NCI-H1694 treated with DMSO at 0.1 percent for 48 hours (cell line): ENCODE measurements around the gene RFNG.

Experiments
- DNase-seq: peaks from one replicate; lab custom pipeline; 2025; lab: John Stamatoyannopoulos, UW

RFNG gene

DNA sequence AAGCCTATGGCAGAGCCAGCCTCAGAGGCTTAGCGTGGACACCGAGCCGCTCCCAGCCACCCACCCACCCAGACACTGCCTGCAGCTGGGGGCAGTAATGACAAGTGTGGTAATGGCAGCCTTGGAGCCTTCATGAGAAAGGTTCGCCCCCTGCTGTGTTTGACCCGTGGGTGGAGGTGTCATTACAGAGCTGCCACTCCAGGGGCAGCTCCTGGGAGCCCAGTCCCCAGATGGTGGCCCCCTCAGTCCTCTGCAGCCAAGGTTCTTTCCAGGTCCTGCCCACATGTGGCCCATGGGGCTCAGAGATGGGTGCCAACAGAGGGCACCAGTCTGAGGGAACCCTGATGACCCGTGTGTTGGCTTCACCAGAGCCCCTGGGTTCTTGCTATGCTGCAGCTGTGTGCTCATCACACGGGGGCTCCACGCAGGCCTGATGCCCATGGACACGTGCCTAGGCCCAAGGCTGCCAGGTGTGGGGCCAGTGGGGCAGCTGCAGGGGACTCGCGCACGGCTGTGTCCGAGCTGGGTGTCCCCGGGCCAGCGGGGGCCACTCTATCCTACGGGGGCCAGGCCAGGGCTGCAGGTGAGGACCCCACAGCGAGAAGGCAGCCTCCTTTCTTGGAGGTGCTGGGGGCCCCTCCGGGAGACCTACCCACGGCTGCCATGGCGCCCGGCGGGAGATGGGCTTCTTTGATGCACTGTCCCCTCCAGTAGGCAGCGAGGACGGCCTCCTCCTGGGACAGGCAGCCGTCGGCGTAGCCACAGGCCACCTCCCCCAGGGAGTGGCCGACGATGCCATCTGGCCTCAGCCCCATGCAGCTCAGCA is 38.3 kb upstream of the RFNG start:
- no peak for DNase-seq

DNA sequence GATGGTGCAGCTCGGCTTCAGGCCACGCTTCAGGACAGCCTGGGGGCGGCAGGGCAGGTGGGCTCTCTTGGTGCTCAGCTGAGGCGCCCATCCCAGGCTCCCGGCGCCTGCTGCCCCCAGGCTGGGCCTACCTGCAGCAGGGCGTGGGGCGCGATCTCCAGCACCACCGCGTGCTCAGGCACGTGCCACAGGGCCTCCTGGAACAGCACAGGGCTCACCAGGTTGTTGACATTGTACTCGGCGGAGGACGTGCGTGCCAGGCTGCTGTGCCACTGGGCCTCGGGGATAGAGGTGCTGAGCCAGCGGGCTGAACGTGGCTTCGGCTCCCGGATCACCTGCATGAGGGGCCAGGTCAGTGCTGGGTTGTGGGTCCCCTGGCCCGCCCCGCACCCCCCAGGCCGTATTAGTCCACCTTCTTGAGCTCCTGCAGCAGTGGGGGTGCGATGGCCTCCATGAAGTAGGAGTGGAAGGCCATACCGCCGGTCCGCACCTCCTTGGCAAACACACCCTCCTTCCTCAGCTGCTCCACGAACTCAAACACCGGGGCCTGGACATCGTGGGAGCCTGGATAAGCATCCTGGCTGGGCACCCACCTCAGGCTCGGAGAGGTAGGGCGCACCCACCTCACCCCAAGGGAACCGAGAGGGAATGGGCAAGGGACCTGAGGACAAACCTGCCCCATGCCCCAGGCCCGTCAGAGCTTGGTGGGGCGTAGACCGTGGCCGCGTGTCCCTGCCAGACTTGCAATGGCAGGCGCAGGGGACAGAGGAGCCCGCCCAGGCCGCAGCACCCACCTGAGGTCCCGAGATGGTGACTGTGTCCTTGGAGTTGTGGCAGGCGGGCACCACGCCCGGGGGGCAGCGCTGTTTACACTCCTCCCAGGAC is 37.5 kb upstream of the RFNG start:
- no peak for DNase-seq

DNA sequence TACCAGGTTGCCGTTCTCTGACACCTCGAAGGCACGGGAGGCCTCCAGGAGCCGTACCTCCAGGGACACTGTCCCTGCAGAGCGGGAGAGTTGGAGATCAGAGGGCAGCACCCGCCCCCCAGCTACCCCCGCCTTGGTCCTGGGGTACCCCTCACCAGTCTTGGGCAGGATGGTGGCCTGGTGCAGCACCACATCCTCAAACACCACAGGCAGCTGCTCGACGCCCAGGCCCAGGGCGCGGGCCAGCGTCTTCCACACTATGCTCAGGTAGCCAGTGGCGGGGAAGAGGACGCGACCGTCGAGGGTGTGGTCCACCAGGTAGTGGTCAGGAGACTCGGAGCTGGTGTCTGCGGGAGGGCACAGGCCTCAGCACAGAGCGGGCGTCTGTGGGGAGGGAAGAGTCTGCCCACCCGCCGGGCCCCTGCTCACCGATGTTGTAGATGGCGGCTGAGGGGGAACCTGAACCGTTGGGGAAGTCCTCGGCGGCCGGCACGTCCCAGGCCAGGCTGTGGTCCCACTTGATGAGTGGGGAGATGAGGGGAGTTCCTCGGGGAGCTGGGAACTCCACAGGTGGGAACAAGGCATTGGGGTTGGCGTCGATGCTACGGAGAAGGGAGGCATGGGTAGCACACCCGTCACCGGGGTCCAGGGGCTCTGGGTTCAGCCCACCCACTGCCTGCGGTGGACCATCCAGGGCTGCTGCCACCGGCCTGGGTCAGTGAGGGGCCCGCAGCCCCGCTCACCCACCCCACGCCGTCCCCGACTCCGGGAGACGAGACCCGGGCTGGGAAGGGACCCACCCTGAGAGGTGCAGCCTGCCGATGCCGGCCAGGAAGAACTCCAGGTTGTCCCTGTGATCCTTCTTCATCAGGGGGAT is 36.6 kb upstream of the RFNG start:
- no peak for DNase-seq

DNA sequence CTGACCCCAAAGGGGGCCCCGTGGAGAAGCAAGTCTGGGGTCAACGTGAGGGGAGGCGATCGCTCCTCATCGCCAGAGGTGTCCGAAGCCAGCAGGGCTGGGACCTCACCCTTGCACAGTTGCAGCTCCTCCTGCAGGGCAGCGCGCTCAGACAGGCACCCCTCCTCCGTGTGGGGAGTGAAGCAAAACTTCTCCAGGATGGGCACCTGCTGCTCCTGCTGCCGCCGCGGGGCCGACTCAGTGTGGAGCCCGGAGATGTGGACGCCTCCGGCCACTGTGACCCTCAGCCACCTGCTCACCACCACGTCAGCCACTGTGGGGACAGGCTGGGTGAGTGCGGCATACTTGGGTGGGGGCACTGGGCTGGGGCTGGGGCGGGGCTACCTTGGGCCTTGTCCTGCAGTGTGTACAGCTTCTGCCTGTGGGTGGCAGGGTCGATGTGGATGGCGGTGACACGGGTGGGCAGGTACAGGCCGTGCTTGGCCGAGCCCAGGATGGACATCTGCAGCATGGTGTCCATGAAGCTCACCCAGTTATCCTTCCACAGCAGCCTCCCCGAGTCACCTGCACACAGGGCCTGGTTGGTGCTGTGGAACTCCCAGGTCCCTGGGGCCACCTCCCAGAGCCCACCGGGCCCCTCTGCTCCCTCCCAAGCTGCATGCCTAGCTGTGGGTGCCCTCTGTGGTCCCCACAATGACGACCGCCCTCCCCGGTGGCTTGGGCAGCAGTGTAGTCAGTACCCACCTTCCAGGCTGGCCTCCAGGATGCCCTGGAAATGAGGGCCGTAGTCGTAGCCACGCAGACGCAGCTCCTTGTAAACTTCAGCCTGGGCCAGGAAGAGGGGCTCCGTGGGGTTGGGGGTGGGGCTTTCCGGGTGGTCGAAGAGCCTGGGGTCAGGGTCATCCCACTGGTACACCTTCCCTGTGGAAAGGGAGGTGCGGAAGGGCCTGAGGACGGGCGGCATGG is 35.6 kb upstream of the RFNG start:
- DNase-seq: no peak

DNA sequence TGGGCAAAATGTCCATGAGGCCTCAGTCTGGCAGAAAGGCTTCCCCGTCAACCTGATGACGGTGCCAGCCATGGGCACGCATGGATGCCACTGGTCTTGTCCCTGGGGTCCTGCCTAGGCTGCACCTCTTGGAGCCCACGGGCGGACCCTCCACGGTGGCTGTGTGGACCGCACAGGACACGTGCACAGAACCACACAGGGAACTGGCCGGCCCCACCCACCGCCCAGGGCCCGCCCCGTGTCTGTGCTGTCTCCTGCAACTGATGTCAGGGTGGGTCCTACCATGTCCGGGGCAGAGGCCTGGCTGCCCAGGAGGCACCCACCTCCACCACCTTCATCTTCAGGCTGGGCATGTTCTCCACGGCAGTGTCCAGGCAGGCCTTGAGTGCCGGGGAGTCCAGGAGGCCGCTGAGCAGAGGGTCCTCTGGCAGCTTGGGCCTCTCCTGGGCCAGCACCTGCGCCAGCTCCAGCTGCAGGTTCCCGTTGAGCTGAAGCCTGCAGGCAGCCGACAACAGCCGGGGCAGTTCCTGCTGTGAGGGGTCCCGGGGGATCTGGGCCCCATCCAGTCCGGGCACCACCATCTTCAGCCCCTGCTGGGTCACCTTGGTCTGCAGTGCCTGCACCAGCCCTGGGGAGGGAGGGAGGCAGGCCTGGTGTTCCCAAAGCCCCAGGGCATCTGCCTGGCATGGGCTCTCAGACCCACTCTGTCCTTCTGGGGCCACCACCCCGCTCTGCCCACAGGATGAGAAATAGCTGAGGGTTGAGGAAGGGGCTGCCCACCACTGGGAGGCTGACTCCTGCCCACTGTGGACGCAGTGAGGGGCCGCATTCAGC is 34.5 kb upstream of the RFNG start:
- no peak for DNase-seq

DNA sequence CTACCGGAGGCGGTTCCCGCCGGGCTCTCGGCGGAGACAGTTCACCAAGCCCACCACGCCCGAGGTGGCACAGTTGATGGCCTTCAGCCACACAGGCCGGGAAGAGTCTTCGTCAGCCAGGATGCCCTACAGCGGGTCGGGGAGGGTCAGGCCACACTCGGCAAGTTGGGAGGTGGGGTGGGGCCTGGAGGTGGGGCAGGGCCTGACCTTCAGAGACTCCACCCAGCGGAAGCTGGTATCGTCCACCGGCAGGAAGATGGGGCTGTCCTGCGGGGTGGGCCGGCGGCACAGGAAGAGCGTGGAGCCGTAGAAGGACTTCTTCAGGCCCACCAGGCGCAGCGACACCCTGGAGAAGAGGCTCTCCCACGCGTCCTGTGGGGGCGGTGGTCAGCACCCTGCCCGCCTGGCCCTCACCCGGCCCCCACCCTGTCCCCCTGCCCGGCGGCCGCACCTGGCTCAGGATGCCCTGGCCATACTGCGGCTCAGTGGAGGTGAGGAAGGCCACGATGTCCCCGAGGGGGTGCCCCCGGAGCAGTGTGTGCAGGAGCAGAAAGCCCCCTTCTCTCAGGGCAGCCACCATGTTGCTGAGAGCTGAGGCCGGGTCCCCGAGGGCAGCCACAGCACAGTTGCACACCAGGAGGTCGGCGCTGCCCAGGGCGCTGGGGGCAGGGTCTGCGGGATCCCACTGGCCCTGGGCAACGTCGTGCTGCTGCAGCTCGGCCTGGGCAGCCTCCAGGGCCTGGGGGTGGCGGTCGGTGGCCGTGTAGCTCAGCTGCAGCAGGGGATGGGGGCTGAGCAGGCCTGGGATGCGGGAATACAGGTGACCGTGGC is 33.6 kb upstream of the RFNG start:
- no peak for DNase-seq

DNA sequence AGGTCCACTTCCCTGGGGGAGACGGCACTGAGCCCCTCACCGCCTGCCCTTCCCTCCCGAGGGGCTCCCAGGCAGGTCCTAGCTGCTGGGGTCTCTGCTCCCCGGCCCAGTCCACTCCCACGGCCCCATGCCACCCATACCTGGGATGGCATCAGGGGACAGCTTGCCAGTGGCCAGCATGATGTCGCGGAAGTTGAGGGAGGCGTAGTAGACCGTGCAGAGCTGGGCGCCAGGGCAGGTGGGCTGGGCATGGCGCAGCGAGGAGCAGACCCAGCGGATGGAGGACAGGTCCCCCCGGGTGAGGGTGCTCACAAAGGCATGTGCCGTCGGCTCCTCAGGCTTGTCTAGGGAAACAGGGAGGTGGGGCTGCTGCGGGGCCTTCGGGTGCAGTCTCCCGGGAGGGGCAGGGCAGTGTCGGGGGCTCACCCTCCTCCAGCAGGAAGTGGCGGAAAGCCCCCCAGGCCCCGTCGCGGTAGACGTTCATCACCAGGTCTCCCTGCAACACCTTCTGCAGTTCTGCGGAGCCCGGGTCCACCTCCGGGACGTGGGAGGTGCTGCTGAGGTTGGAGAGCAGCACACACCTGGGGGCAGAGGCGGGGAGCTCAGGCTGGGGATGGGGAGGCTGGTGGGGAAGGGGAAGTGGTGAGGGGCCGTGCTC is 32.9 kb upstream of the RFNG start:
- DNase-seq: no peak

DNA sequence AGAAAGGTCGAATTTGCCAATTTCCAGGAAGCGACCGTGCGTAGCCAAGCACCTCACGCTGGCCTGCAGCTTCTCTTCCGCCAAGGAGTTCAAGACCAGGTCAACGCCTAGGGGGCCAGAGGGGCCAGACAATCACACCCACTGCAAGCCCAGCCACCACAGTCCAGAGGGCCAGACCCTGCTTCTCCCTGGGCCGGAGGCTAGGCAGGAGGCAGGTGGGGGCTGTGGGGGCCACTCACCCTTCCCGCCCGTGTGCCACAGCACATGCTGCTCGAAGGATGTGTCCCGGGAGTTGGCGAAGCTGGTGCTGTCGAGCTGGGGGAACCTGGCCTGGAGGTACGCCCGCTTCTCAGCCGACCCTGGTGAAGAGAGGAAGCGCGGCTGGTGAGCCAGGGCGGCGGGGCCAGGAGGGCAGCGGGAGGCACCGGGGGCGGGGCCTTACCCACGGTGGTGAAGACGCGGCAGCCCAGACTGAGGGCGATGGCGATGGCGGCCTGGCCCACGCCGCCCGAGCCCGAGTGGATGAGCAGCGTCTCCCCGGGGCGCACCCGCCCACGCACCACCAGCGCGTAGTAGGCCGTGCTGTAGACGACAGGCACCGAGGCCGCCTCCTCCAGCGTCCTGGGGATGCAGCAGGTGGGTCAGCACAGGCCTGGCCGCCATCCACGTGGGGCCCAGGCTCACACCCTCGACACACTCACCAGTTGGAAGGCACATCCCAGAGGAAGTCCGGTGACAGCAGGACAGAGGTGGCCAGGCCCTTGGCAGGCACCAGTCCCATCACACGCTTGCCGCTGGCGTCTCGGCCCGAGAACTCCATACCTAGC is 32.1 kb upstream of the RFNG start:
- no peak for DNase-seq

DNA sequence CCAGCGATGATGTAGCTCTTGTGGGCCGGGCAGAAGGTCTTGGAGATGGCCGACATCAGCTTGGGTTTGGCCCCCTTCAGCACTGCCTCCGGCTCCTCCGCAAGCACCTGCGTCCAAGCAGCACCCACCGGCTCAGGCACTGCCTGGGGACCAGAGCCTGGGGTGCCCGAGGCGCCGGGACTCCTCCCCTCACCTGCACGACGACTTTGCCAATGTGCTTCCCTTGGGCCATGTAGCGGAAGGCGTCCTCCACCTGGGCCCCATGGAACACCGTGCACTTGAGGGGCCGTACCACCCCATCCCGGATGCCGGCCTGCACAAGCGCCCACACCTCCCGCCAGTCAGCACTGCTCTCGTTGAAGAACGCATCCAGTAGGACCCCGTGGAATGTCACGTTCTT is 31.4 kb upstream of the RFNG start:
- no peak for DNase-seq

DNA sequence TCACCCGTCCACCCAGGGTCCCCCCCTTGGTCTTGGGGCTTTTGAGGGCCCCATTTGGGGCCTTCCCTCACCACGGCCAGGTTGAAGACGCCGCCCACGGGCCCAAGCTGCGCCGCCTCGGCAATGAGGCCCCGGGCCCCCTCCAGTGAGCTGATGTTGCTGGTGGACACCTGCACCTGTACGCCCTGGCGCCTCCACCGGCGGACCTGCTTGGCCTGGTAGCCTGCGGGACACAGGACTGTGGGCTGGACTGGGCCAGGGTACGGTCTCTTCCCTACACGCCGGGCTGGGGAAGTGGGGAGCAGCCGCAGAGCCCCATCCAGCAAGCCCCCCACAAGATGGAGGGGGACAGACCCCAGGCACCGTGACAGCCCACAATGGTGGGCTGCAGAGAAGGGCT is 30.8 kb upstream of the RFNG start:
- no peak for DNase-seq

DNA sequence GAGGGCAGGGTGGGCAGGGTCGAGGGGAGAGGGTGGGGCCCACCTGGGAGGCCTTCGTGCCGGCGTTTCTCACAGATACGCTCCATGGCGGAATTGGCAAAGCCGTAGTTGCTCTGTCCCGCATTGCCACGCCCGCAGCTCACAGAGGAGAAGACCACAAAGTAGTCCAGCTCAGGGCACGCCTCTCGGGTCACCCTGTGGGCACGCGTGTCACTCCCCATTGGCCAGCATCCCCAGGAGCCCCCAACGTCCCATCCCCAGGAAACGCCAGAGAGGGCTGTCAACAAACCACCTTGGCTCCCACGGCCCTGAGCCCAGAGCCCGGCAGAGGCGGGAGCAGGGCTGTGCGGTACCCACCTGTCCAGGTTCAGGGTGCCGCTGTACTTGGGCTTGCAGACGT is 30.4 kb upstream of the RFNG start:
- DNase-seq: no peak

DNA sequence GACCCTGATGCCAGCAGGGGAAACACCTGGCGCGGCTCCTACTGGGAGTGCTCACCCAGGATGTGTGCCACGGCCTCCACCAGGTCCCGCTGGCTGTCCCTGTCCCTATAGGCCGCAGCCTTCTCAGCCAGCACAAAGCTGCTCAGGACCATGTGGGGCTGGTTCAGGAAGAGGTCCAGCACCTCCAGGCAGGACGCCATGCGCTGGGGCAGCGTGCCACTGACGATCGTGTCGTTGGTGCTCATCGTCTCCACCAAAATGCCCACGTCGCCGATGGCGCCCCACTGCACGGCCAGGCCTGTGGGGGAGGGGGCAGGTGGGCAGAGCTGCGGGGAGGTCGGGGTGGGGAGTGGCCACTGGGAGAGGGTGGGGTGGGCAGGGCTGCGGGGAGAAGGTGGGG is 29.9 kb upstream of the RFNG start:
- no peak for DNase-seq

DNA sequence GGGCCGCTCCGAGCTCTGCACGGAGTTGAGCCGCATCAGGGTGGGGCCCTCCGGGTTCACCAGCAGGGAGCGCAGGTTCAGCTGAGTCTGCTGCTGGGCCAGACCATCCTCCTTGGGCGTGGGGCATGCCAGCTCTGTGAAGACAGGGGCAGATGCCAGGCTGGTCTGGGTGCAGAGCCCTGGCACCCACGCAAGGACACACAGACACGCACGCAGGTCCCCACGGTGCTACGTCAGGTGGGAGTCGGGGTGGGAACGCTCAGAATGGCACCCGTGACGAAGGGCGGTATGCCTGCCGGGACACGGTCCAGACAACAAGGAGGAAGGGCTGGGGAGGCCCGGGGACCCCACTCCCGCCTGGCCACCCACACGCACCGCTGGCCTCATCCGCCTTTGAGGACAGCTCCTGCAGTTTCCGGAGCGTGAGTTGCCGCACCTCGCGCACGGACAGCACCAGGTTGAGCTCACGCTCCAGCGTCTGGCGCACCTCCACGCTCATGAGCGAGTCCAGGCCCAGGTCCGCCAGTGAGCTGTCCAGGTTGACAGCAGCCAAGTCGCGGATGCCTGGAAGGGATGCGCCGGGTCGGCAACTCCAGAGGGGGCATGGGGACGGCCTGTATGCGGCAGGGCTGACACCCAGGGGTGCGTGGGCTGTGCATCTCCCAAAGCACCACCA is 29.3 kb upstream of the RFNG start:
- DNase-seq: no peak

DNA sequence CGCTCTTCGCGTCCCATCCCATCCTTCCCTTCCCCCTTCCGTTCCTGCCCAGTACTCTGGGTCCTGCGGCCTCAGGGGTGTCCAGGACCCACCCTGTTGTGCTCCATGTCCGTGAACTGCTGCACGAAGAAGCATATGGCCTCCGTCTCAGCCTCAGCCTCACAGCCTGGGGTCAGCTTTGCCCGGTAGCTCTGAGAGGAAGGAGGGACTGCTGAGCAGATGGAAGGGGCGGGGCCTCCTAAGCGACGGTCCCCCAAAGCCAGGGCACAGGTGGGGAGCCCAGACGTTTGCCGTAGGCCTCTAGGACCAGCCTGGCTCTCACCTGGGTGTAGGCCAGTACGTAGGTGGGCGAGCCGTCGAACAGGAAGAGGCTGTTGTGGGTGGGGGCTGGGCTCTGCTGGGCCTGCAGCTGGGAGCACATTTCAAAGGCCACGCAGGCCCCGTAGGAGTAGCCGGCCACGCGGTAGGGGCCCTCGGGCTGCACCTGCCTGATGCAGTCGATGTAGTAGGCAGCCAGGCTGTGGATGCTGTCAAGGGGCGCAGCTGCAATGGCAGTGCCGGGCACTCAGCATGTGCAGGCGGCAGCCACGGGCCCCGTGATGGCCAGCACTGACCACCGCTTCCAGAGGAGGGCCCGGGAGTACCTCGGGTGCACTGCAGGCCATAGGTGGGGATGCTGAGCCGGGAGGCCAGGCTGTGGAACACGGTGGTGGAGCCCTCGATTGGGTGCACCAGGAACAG is 28.6 kb upstream of the RFNG start:
- no peak for DNase-seq

DNA sequence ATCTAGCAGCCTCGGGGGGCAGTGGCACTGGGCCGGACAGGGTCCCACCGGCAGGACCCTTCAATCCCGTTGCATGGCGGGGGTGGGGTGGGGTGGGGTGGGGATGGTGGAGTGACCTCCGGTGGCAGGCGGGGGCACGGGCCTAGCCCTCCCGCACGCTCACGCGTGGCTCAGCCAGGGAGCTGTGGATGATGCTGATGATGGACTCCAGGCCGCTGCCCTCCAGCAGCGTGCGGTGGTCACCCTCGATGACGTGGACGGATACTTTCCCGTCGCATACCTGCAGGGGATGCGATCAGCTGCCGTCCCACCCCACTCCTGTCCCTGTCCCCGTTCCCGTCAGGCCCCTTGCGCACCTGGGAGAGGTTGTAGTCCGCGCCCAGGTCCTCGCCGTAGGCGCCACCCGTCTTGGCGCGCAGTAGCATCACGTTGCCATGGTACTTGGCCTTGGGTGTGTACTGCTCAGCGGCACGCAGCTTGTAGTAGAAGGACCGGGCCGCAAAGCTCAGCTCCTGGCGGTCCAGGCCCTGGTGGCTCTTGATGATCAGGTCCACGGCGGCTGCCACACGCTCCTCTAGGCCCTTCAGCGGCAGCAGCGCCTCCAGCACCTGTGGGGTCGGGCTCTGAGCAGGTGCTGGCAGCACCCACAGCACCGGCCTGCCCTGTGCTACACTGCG is 27.5 kb upstream of the RFNG start:
- DNase-seq: no peak

DNA sequence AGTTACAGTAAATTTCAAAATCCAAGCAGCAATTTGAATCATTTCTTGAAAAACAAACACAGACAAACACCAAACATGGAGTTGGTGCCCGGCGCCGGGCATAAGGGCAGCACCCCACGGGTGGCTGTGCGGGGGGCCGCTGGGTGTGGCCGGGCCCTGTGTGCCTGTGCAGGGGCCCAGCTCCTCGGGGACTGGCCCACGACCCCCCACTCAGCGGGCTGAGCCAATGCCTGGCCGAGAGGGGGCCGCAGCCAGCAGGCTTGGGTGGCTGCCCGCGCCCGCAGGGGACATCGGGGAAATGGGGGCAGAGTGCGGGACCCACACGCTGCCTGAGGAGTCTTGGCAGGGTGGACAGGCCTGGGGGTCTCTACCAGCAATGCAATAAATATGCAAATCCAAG is 26.8 kb upstream of the RFNG start:
- no peak for DNase-seq
